CD4-positive, alpha-beta T cell treated with Interleukin-12 subunit alpha and Interleukin-12 subunit beta, for 1 hour (primary cell): ENCODE data around the gene MDGA2.
"Not testable (repeated sequence)": the region's sequence is repeated elsewhere in the genome, so short reads cannot be mapped to it uniquely, and the experiment has no call there.

Source experiments
- DNase-seq: peaks from one replicate; pipeline ENCODE4 v3.0.0-alpha.2; 2020

The MDGA2 gene

GRCh38 chr14:47220096-47220495 is 455.3 kb downstream of the MDGA2 start:
- DNase-seq = no peak

- no peak for DNase-seq
Measured at GRCh38 chr14:47211263-47211662, 464.1 kb downstream of the MDGA2 start.

GRCh38 chr14:47210099-47210498 is 465.3 kb downstream of the MDGA2 start:
- DNase-seq = no peak

- no peak for DNase-seq
Measured at GRCh38 chr14:47208434-47208833, 467.0 kb downstream of the MDGA2 start.

- DNase-seq = no peak
Measured at GRCh38 chr14:47207617-47208016, 467.8 kb downstream of the MDGA2 start.

- DNase-seq = no peak
Measured at GRCh38 chr14:47200740-47201139, 474.7 kb downstream of the MDGA2 start.

- DNase-seq = no peak
Measured at GRCh38 chr14:47195582-47195981, 479.8 kb downstream of the MDGA2 start.

GRCh38 chr14:47194055-47194454 is 481.4 kb downstream of the MDGA2 start:
- no peak for DNase-seq

- DNase-seq = not testable (repeated sequence)
Measured at GRCh38 chr14:47192203-47192602, 483.2 kb downstream of the MDGA2 start.

GRCh38 chr14:47191700-47192099 is 483.7 kb downstream of the MDGA2 start:
- DNase-seq = no peak

- no peak for DNase-seq
Measured at GRCh38 chr14:47189911-47190484, 485.4 kb downstream of the MDGA2 start.

- DNase-seq = no peak
Measured at GRCh38 chr14:47186486-47186885, 488.9 kb downstream of the MDGA2 start.

- DNase-seq = no peak
Measured at GRCh38 chr14:47179906-47180305, 495.5 kb downstream of the MDGA2 start.

- not testable (repeated sequence) for DNase-seq
Measured at GRCh38 chr14:47171896-47172295, 503.5 kb downstream of the MDGA2 start.

GRCh38 chr14:47167402-47167801 is 508.0 kb downstream of the MDGA2 start:
- no peak for DNase-seq

GRCh38 chr14:47155395-47155794 is 520.0 kb downstream of the MDGA2 start:
- no peak for DNase-seq

GRCh38 chr14:47154276-47154797 is 521.1 kb downstream of the MDGA2 start:
- DNase-seq = no peak

- DNase-seq = no peak
Measured at GRCh38 chr14:47153746-47154145, 521.7 kb downstream of the MDGA2 start.

- DNase-seq = no peak
Measured at GRCh38 chr14:47150267-47150666, 525.1 kb downstream of the MDGA2 start.

- no peak for DNase-seq
Measured at GRCh38 chr14:47149326-47149725, 526.1 kb downstream of the MDGA2 start.

- no peak for DNase-seq
Measured at GRCh38 chr14:47148686-47149085, 526.7 kb downstream of the MDGA2 start.

- DNase-seq = no peak
Measured at GRCh38 chr14:47120645-47121044, 554.8 kb downstream of the MDGA2 start.

GRCh38 chr14:47103771-47104170 is 571.6 kb downstream of the MDGA2 start:
- DNase-seq = no peak

- DNase-seq = no peak
Measured at GRCh38 chr14:47102472-47102871, 572.9 kb downstream of the MDGA2 start.

GRCh38 chr14:47085678-47086077 is 589.7 kb downstream of the MDGA2 start:
- no peak for DNase-seq
